Measurements from ENCODE around the gene ADIG.

Gene ADIG

GRCh38 chr20:38581013-38581412, at the start of gene ADIG:
Gene ADIG, plus strand, starts transcription at chr20:38581197. Its CDS starts 54 bp downstream, at chr20:38581251.
- no peak for DNase-seq

GRCh38 chr20:38534756-38535155, 46.2 kb upstream of the ADIG start:
- no peak for DNase-seq

- no peak for DNase-seq
Observed at GRCh38 chr20:38536310-38536709, 44.7 kb upstream of the ADIG start.

- no peak for DNase-seq
Observed at GRCh38 chr20:38537176-38537575, 43.8 kb upstream of the ADIG start.

GRCh38 chr20:38538789-38539188, 42.2 kb upstream of the ADIG start:
- no peak for DNase-seq

GRCh38 chr20:38543014-38543906, 37.7 kb upstream of the ADIG start:
- DNase-seq = no peak

- DNase-seq = no peak
Observed at GRCh38 chr20:38545771-38546170, 35.2 kb upstream of the ADIG start.

- DNase-seq = no peak
Observed at GRCh38 chr20:38547288-38548085, 33.5 kb upstream of the ADIG start.

GRCh38 chr20:38548356-38549083, 32.5 kb upstream of the ADIG start:
- DNase-seq = no peak

GRCh38 chr20:38550274-38550673, 30.7 kb upstream of the ADIG start:
- DNase-seq = no peak

- DNase-seq = no peak
Observed at GRCh38 chr20:38551056-38551626, 29.9 kb upstream of the ADIG start.

- no peak for DNase-seq
Observed at GRCh38 chr20:38554986-38555385, 26.0 kb upstream of the ADIG start.

GRCh38 chr20:38555395-38555794, 25.6 kb upstream of the ADIG start:
- no peak for DNase-seq

GRCh38 chr20:38557174-38557573, 23.8 kb upstream of the ADIG start:
- no peak for DNase-seq

GRCh38 chr20:38558596-38559360, 22.2 kb upstream of the ADIG start:
- no peak for DNase-seq

- no peak for DNase-seq
Observed at GRCh38 chr20:38559764-38560163, 21.2 kb upstream of the ADIG start.

- no peak for DNase-seq
Observed at GRCh38 chr20:38563802-38564431, 17.1 kb upstream of the ADIG start.

GRCh38 chr20:38564680-38565079, 16.3 kb upstream of the ADIG start:
- no peak for DNase-seq

GRCh38 chr20:38566036-38566598, 14.9 kb upstream of the ADIG start:
- DNase-seq = no peak

- DNase-seq = no peak
Observed at GRCh38 chr20:38569747-38570525, 11.1 kb upstream of the ADIG start.
